ENCODE data around the gene MED15. TPM values are rescaled to one million over a fixed set of nuclear protein-coding genes. Genes with fewer than 3 reads are reported as not detected.

Gene MED15
- total RNA-seq, 4 donors from 2014 or later: 37.5 to 69.4 (median 52.7) TPM

GRCh38 chr22:20563466-20563906, 56.1 kb downstream of the MED15 start:
- DNase-seq (no peak), ATAC-seq (no peak)
- Histone ChIP-seq H3K27ac (no peak overlapping the region), H3K4me3 (no peak overlapping the region), H3K27me3 (no peaks in the 10 kb centered on the region), H3K9me3 (no peaks in the 10 kb centered on the region), H3K36me3 (peaks cover 0 to 46% of the 10 kb centered on the region in 2 donors), H3K4me1 (peaks cover 3 to 8% of the 10 kb centered on the region in 2 donors)
- in situ Hi-C loops (cut with MboI; ENCODE audit: low sequenced_read_pairs in 4 of 4): loop anchor here in 1 of 4 donors (10.0 kb wide), 1 partner anchor 59 kb away; the partner anchor contains the start of gene MED15
- intact Hi-C loops (cut with DNase I; ENCODE audit: low total_unique reads): no loop called here
- no peak for TF ChIP-seq POLR2A (IDR thresholded peaks at IDR 0.05)
- TF ChIP-seq, protein P1, sequence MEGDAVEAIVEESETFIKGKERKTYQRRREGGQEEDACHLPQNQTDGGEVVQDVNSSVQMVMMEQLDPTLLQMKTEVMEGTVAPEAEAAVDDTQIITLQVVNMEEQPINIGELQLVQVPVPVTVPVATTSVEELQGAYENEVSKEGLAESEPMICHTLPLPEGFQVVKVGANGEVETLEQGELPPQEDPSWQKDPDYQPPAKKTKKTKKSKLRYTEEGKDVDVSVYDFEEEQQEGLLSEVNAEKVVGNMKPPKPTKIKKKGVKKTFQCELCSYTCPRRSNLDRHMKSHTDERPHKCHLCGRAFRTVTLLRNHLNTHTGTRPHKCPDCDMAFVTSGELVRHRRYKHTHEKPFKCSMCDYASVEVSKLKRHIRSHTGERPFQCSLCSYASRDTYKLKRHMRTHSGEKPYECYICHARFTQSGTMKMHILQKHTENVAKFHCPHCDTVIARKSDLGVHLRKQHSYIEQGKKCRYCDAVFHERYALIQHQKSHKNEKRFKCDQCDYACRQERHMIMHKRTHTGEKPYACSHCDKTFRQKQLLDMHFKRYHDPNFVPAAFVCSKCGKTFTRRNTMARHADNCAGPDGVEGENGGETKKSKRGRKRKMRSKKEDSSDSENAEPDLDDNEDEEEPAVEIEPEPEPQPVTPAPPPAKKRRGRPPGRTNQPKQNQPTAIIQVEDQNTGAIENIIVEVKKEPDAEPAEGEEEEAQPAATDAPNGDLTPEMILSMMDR (IDR thresholded peaks at IDR 0.05 in 4 of 5, conservative IDR thresholded peaks at IDR 0.05 in 1 of 5): no peak

GRCh38 chr22:20563941-20564371, 56.5 kb downstream of the MED15 start:
- in situ Hi-C loops (cut with MboI; ENCODE audit: low sequenced_read_pairs in 4 of 4) (loop anchor here in 1 of 4 donors (10.0 kb wide), 1 partner anchor 59 kb away; the partner anchor contains the start of gene MED15), intact Hi-C loops (cut with DNase I; ENCODE audit: low total_unique reads) (no loop called here)
- DNase-seq (no peak), ATAC-seq (no peak)
- TF ChIP-seq POLR2A (IDR thresholded peaks at IDR 0.05): no peak
- TF ChIP-seq, protein P1 (IDR thresholded peaks at IDR 0.05 in 4 of 5, conservative IDR thresholded peaks at IDR 0.05 in 1 of 5): no peak
- Histone ChIP-seq H3K4me3 (no peak overlapping the region), H3K4me1 (peaks cover 8 to 10% of the 10 kb centered on the region in 2 donors), H3K36me3 (peaks cover 0 to 49% of the 10 kb centered on the region in 2 donors), H3K27me3 (no peaks in the 10 kb centered on the region), H3K27ac (peak overlapping the region in 2 of 4 donors; percentile 4 to 18), H3K9me3 (no peaks in the 10 kb centered on the region)

GRCh38 chr22:20565079-20565734, 57.8 kb downstream of the MED15 start:
- peak in 1 of 2 donors; percentile 2 for DNase-seq
- Histone ChIP-seq H3K4me1 (peaks cover 12 to 20% of the 10 kb centered on the region in 2 donors), H3K36me3 (peaks cover 0 to 44% of the 10 kb centered on the region in 2 donors), H3K27ac (no peak overlapping the region), H3K27me3 (no peaks in the 10 kb centered on the region), H3K4me3 (no peak overlapping the region), H3K9me3 (no peaks in the 10 kb centered on the region)
- intact Hi-C loops (cut with DNase I; ENCODE audit: low total_unique reads): no loop called here
- no peak for ATAC-seq
- in situ Hi-C loops (cut with MboI; ENCODE audit: low sequenced_read_pairs in 4 of 4): loop anchor here in 1 of 4 donors (10.0 kb wide), 1 partner anchor 60 kb away; the partner anchor contains the start of gene MED15
- TF ChIP-seq, protein P1 (IDR thresholded peaks at IDR 0.05 in 4 of 5, conservative IDR thresholded peaks at IDR 0.05 in 1 of 5): no peak
- no peak for TF ChIP-seq POLR2A (IDR thresholded peaks at IDR 0.05)

DNA sequence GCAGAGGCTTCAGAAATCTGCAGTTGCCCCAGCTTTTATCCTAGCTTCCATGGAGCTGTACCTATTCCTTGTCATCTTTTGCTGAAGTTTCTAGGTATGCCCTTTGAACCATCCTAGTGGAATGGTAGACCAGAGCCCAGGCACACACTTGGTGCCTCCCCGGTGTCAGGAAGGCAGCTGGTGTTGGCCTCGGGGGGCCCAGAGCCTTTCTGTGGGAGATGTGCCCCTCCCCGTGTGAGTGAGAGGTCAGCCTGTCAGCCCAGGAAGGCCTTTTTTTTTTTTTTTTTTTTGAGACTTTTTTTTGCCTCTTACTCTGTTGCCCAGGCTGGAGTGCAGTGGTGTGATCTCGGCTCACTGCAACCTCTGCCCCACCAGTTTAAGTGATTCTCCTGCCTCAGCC, 58.4 kb downstream of the MED15 start:
- no peaks in the 10 kb centered on the region for H3K27me3 ChIP-seq
- intact Hi-C loops (cut with DNase I; ENCODE audit: low total_unique reads): no loop called here
- TF ChIP-seq, protein P1 (IDR thresholded peaks at IDR 0.05 in 4 of 5, conservative IDR thresholded peaks at IDR 0.05 in 1 of 5): no peak
- no peak for TF ChIP-seq POLR2A (IDR thresholded peaks at IDR 0.05)
- no peak overlapping the region for H3K4me3 ChIP-seq
- H3K27ac ChIP-seq: no peak overlapping the region
- in situ Hi-C loops (cut with MboI; ENCODE audit: low sequenced_read_pairs in 4 of 4): loop anchor here in 1 of 4 donors (10.0 kb wide), 1 partner anchor 61 kb away; the partner anchor contains the start of gene MED15
- H3K4me1 ChIP-seq: peaks cover 12 to 20% of the 10 kb centered on the region in 2 donors
- DNase-seq: peak in 1 of 2 donors; percentile 4
- H3K36me3 ChIP-seq: peaks cover 0 to 44% of the 10 kb centered on the region in 2 donors
- no peaks in the 10 kb centered on the region for H3K9me3 ChIP-seq
- no peak for ATAC-seq

Data from gastrocnemius medialis (tissue), 4 donors.